22Rv1 (cell line): ENCODE measurements around the gene SLC46A1.

Experiments used
- CTCF ChIP-seq: fragments of 450-650 bp; IDR thresholded peaks from 2 replicates; pipeline ENCODE4 v1.5.1; 2017; ENCODE audit warnings: mild to moderate bottlenecking
- ZFX ChIP-seq: fragments of 450-650 bp; IDR thresholded peaks from 2 replicates; pipeline ENCODE4 v1.6.1; 2017; ENCODE audit warnings: antibody characterized with exemption, borderline replicate concordance

GRCh38 chr17:28372203-28372944, 33.6 kb downstream of the SLC46A1 start:
- peak; percentile 7; the same call in 1 of the 2 replicates for TF ChIP-seq CTCF
- 0 out of 2 replicates have a peak, but pooled peaks have one; percentile 57 for TF ChIP-seq ZFX
